HG03103 (cell line): ENCODE results near the gene CACNA2D3.

Source experiments
- ATAC-seq: cut with Tn5 transposase; IDR thresholded peaks from one replicate; pipeline ENCODE4 v1.9.1; 2021; ENCODE audit warnings: low read depth; ENCODE audit not compliant: unreplicated experiment

The CACNA2D3 gene

GRCh38 chr3:54928046-54928770, 805.9 kb downstream of the CACNA2D3 start, which contains the start of gene LRTM1:
TSS of gene LRTM1 (minus strand) at chr3:54928059. CDS start at chr3:54927911, 148 bp downstream.
- ATAC-seq: no peak

GRCh38 chr3:54931182-54931581, 808.8 kb downstream of the CACNA2D3 start:
- ATAC-seq: no peak

DNA sequence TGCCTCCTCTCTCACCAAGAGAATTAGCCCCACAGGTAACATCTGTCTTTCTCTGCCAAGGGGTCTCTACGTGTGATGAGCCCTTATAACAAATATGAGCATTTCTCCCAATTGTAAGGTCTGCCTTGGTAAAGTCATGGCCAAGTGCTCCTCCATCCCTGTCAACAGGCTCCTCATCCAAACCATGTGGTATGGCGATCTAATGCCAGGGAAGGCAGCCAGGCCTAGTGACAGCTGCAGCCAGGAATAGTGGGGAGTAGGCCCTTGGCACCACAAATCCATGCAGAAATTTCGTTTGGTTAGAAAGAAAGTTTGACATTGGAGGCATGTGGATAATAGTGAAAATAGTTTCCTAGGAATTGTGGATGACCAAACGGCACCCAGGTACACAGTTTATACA, 810.3 kb downstream of the CACNA2D3 start:
- no peak for ATAC-seq

- ATAC-seq: no peak
Measured at GRCh38 chr3:54935869-54936268, 813.5 kb downstream of the CACNA2D3 start.

DNA sequence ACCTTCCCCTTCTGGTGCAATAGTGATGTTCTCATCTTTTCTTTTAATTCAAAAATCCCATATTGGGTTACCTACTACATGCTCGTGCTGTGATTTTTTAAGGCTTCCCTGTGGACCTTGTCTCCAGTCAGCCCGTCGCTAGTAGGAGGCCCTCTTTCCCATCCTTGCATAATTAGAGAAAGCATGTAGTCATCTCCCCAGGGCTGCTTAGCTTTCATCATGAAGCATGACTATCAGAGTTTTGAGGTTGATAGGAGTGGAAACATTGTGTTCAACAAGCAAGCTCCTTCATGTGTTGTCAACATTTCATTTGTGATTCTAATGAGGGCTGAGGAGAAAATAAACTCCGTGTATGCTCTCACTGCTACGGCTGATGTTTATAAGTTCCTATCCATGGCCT, 814.2 kb downstream of the CACNA2D3 start:
- ATAC-seq: no peak

DNA sequence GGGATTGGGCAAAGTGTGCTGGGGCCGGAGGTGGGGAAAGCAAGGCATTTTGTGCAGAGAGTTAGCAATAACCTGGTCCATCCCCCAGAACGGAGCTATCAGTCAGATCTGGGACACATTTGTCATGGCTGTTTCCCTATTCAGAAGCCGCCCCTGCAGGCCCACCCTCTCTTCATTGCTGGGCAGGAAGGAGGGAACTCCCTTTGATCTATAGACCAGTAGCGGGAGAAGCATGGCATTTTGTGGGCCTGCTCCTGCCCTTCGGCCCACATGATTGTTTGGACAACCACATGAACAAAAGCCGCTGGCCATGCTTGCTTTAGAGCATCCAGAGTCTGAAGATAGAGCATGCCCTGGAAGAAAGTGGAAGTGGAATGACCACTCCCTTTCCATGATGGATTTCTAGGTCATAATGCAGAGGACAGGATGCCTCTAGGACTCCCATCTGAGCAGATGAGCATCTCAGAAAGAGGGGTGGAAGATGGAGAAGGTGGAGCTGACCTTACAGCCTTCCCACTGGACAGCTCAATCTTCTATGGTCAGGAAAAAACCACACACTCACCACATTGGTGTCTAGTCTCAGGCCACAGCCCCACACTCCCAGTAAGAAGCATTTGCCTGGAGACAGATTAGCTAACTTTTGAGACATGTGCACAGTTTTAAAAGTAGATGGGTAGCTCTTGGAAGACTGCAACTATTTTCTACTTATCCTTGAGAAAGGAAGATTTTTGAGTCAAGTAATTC, 817.4 kb downstream of the CACNA2D3 start:
- ATAC-seq: no peak

- no peak for ATAC-seq
Measured at GRCh38 chr3:54940971-54941370, 818.6 kb downstream of the CACNA2D3 start.

DNA sequence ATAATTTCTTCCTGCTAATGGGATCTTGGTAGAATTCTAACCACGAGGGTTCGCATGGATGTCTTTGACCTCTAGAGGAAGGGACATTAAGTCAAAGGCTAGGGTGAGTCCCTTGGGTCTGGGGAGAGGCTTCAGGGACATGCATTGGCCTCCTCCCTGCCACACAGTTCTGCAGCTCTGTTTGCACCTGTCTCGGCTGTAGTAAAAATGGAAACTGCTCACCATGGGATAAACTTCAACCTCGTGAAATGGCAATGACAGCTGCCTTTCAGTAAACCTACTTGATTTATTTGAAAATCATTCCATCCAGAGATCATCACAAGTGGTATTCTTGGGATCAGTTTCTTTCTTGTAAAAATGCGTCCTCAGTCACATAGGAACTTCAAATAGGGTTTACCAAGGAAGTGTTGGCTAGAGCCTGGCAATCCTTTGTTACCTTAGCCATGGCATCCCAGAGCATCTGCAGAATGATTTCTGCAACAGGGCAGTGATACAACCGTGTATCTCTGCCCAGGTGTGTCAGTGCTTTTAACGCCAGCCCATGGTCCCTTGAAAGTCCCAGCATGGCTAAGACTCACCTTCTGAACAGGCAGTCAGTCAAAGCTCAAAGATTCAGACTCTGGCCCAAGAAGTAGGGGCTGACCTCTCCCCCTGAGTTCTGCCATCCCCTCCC, 819.5 kb downstream of the CACNA2D3 start:
- no peak for ATAC-seq

DNA sequence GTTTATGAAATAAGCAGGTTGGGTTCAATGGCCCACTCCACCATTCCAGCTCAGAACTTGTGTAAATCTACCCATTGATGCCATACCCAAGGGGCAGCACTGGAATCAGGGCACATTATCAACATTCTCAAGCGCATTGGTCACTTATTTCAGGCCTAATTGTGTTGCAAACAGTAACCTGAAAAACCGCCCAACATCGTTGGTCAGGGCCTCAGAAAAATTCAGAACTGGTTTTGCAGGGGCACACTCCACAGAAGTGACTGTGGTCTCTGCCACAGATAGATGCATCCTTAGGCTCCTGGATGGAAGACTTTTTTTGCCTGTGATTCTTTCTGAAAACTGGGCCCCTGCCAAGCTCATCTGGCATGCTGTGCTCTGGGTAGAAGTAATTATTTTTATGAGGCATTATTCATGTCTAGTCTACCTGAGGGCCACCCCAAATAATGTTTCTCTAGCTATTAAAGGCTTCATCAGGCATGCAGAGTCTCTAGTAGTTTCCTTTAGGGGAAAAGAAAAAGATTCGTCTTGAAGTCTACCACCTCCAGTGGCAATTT, 827.2 kb downstream of the CACNA2D3 start:
- ATAC-seq: no peak

DNA sequence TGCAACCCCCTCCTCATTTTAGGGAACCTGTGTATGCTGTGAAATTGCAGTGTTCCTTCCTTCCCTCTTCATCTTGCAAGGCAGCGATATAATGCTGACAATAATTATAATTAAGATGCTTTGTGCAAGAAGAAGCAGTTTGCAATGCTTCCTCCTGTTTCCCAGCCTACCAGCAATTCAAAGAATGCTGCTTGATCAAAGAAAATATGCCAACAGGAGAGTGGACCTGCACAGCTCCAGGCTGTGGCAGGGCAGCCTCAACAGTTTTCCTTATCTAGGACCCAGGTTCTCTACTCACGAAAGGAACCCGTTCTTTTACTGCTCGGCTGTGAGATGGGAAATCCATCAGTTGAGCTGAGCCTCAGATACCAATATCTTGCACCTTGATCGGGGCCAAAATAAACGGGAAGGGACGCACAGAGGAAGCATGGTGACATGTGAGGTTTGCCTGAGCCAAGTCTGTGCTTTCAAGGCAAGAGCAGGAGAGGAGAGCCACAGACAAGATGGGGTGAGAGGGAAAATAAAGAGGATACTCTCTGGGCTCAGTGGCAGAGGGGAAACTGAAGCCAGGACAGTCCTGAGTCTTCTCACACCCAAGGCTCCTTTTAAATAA, 828.1 kb downstream of the CACNA2D3 start:
- ATAC-seq: no peak

DNA sequence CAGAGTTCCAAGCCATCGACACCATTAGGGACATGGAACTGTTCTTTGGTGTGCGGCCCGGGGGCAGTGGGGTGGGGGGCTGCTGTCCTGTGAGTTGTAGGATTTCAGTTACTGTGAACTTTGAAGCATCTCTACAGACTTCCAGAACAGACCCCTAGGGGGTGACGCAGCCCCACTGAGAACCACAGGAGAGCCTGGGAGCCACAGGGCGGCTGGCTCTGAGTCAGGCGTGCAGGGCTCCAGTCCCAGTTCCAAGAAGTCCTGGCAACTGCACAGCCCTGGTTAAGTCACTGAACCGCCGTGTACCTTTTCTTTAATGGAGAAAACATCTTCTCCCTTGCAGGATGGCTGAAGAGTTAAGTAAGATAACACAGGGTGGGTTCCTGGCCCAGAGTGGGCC, 829.1 kb downstream of the CACNA2D3 start:
- ATAC-seq: no peak

DNA sequence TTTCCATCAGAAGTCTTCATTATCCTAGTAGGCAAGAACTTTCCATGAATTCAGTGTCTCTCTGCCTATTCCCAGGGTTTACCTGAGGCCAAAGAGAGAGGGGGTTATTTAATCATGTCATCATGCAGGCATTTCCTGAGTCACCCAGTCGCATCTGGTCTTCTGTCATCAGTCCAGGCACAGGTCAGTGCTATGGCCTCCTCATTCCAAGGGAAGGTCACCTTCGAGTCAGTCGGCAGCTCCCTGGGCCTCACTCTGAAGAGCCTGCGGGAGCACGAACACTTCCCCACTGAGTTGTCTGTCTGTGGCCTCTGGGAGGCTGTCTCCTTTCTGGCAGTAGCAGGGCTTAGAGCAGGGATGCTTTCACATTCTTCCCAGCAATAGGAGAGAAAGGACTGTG, 831.7 kb downstream of the CACNA2D3 start:
- ATAC-seq: no peak

DNA sequence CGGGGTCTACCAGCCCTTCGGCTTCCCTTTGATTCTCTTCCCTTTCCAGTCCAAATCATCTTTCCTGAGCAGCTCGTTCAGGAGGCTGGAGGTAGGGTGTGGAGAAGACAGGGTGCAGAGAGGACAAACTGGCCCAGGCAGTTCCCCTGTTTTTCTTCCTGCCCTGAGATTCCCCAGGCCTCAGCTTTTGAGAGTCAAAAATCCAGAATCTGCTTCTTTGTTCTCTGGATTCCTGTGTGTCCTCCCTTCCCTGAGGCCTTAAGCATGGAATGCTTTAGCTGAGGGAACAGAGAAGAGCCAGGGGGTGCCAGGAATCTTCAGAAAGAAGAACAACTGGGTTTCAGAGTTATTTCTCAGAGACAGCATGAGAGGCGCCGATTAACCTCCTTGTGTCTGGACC, 832.2 kb downstream of the CACNA2D3 start:
- no peak for ATAC-seq

- no peak for ATAC-seq
Measured at GRCh38 chr3:54955496-54955895, 833.1 kb downstream of the CACNA2D3 start.

- no peak for ATAC-seq
Measured at GRCh38 chr3:54955941-54956340, 833.6 kb downstream of the CACNA2D3 start.

- no peak for ATAC-seq
Measured at GRCh38 chr3:54957711-54958110, 835.4 kb downstream of the CACNA2D3 start.

DNA sequence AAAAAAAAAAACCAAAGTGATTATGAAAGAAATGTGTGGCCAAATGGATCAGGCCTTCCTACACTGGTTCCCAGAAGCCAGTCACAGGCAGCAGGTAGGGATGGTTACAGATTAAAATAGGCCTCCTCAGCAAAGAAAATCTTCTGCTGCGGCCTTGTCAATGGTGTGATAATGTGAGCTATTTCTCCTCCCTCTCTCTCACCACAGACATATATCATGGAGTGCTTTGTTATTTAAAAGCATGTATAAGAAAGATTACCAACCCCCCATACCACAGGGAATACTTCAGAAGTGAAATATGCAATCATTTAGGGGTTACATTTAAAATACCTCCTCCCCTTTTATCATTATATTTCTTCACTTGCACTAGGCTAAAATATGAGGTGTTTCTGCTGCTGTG, 837.7 kb downstream of the CACNA2D3 start:
- ATAC-seq: no peak

DNA sequence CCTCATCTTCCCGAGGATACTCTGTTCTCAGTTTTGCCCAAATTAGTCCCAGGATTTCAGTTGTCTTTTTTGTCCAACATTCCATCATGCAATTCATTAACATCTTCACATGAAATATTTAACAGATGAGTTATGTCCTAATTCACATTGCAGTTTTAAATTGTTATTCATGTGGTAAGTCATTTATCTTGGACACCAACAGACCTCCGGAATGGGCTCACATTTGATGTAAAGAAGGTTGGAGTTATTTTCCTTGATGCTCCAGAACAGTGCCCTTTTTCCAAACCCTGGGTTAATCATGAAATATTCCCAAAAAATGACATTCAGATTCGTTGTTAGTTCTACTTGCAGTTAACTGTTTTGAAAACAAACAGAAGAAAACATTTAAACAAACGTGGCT, 838.3 kb downstream of the CACNA2D3 start:
- no peak for ATAC-seq

GRCh38 chr3:54962200-54962599, 839.8 kb downstream of the CACNA2D3 start:
- ATAC-seq: no peak

DNA sequence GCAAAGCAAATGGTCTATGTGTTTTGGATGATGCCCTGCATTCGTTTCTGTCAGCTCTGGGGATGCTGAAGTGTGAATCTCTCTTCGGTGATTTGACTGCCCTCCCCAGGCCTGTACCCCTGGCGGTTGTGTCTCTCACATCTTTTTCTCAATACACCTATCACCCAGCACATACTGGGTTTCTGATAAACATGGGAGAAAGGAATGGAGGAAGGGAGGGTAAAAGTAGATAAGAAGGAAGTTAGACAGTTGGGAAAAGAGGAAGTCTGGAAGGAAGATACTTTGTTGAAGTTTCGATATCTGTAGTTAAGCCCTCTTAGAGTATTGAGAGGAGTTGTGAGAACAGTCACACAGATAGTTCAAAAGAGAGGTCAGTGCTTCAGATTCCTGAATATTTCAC, 841.3 kb downstream of the CACNA2D3 start:
- no peak for ATAC-seq

GRCh38 chr3:54964081-54964480, 841.7 kb downstream of the CACNA2D3 start:
- no peak for ATAC-seq
